Breast epithelium (tissue), 3 donors: Measurements from ENCODE around the gene TMEM35A.

Experiments
- POLR2A ChIP-seq: fragments of 450-650 bp; IDR thresholded peaks from one replicate; pipeline ENCODE4 v1.6.1; 2016; ENCODE audit warnings: antibody characterized with exemption, mild to moderate bottlenecking, moderate library complexity
- TF ChIP-seq, protein P1 (sequence below), 3 donors: fragments of 450-650 bp; IDR thresholded peaks; one replicate each; pipeline ENCODE4 v1.5.1; 2016 to 2017; ENCODE audit warnings: antibody characterized with exemption in 3 of 3, mild to moderate bottlenecking in 3 of 3, moderate library complexity in 3 of 3

DNA sequence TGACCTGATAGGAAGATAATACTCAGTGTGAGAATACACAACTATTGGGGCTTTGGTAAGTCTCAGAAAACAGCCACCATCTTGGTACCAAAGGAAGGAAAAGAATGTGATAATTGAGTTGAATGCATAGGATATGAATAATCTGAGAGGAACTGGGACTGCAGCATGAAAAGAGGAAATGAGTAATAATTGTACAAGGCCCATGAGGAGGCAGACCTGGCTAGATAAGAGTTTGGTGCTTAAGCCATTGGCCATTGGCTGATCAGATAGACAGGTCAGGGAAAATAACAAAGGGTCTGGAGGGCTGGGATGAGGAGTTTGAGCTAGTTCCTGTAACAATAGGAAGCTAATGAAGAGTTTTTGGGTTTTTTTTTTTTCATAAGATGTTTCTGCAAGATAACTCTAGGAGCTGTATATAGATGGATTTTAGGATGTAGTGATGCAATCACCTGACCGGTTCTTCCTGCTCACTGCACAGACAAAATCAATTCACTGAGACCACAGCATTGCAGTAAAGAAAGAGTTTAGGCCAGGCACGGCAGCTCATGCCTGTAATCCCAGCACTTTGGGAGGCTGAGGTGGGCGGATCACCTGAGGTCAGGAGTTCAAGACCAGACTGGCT, 21.5 kb upstream of the TMEM35A start:
- TF ChIP-seq POLR2A, result no peak
- TF ChIP-seq, protein P1, sequence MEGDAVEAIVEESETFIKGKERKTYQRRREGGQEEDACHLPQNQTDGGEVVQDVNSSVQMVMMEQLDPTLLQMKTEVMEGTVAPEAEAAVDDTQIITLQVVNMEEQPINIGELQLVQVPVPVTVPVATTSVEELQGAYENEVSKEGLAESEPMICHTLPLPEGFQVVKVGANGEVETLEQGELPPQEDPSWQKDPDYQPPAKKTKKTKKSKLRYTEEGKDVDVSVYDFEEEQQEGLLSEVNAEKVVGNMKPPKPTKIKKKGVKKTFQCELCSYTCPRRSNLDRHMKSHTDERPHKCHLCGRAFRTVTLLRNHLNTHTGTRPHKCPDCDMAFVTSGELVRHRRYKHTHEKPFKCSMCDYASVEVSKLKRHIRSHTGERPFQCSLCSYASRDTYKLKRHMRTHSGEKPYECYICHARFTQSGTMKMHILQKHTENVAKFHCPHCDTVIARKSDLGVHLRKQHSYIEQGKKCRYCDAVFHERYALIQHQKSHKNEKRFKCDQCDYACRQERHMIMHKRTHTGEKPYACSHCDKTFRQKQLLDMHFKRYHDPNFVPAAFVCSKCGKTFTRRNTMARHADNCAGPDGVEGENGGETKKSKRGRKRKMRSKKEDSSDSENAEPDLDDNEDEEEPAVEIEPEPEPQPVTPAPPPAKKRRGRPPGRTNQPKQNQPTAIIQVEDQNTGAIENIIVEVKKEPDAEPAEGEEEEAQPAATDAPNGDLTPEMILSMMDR (IDR thresholded peaks at IDR 0.05), result no peak
